ENCODE measurements around the gene EHBP1. TPM values are rescaled to one million over a fixed set of nuclear protein-coding genes. Genes with fewer than 3 reads are reported as not detected.

Gene EHBP1
- total and polyA plus RNA-seq, 2 donors (not counting 3 experiments of a cell fraction or from before 2014, with no cell fraction given) = 8.4 to 34.8 TPM

GRCh38 chr2:62992561-62992960, 287.0 kb downstream of the EHBP1 start:
- TF ChIP-seq MAX (IDR thresholded peaks at IDR 0.05; ENCODE audit: insufficient read depth, insufficient read length) = no peak
- dilution Hi-C loops (cut with MboI; ENCODE audit: extremely low pct_ligation_motif_present, low sequenced_read_pairs) = no loop called here
- DNase-seq (ENCODE audit: low read depth, low spot score) (no peak), FAIRE-seq (no peak)
- H4K20me1 ChIP-seq (replicated peaks; ENCODE audit: control insufficient read depth, extremely low read depth, insufficient read depth, low read length) = no peaks in the 10 kb centered on the region
- intact Hi-C loops (cut with micrococcal nuclease) = no loop called here
- no peaks in the 10 kb centered on the region for H3K4me1 ChIP-seq (ENCODE audit: control insufficient read depth, extremely low read depth, insufficient read depth, low read length)
- H3K27ac ChIP-seq (ENCODE audit: insufficient read depth, low read depth, low read length) = no peak overlapping the region
- ChIA-PET POLR2A (no interaction called here), CTCF (interaction anchor here (1.2 to 2.5 kb wide), 3 partner anchors 13 to 29 kb away, joined by 3 to 5 read pairs (median 3); no protein-coding TSS in a partner anchor)
- H3K9me1 ChIP-seq (replicated peaks; ENCODE audit: control insufficient read depth, extremely low read depth, insufficient read depth, low read length) = no peaks in the 10 kb centered on the region
- no peak overlapping the region for H3K4me2 ChIP-seq (ENCODE audit: insufficient read depth, low read length)
- no peak overlapping the region for H2AFZ ChIP-seq (ENCODE audit: low read depth, low read length)
- no peak overlapping the region for H3K4me3 ChIP-seq (replicated peaks in 1 of 3; ENCODE audit: insufficient read depth in 1 of 3, low read depth in 1 of 3, low read length in 3 of 3)
- no peak overlapping the region for H3K9ac ChIP-seq (replicated peaks; ENCODE audit: extremely low read depth, insufficient read depth, low read length)
- no TSS peak for BruUV-seq (replicated peaks)
- H3K36me3 ChIP-seq (ENCODE audit: control insufficient read depth in 2 of 2, extremely low read depth in 1 of 2, insufficient read depth in 2 of 2, low read length in 2 of 2) = peaks cover 0 to 2% of the 10 kb centered on the region in 2 experiments
- H3K9me3 ChIP-seq (replicated peaks; ENCODE audit: control insufficient read depth, insufficient read depth, low read length) = no peaks in the 10 kb centered on the region
- H3K79me2 ChIP-seq (ENCODE audit: control insufficient read depth, insufficient read depth, low read length) = no peaks in the 10 kb centered on the region
- no peaks in the 10 kb centered on the region for H3K27me3 ChIP-seq (ENCODE audit: control insufficient read depth in 2 of 2, insufficient read depth in 2 of 2, low read length in 2 of 2)

- no peak overlapping the region for H3K4me2 ChIP-seq (ENCODE audit: insufficient read depth, low read length)
- H3K27me3 ChIP-seq (ENCODE audit: control insufficient read depth in 2 of 2, insufficient read depth in 2 of 2, low read length in 2 of 2) = no peaks in the 10 kb centered on the region
- H2AFZ ChIP-seq (ENCODE audit: low read depth, low read length) = no peak overlapping the region
- ChIA-PET POLR2A (no interaction called here), CTCF (interaction anchor here (0.8 to 1.4 kb wide), 3 partner anchors 14 to 49 kb away, joined by 3 to 4 read pairs (median 3); no protein-coding TSS in a partner anchor)
- H3K9ac ChIP-seq (replicated peaks; ENCODE audit: extremely low read depth, insufficient read depth, low read length) = no peak overlapping the region
- TF ChIP-seq FOS (IDR thresholded peaks at IDR 0.05; ENCODE audit: borderline replicate concordance, insufficient read depth, low read length) = no peak
- no peak for TF ChIP-seq CTCF (IDR thresholded peaks at IDR 0.05; ENCODE audit: extremely low read depth in 1 of 2, insufficient read depth in 1 of 2, low read depth in 1 of 2, low read length in 2 of 2)
- TF ChIP-seq POLR2AphosphoS5 (IDR thresholded peaks at IDR 0.05; ENCODE audit: insufficient read depth, low read depth, low read length) = no peak
- no peak for TF ChIP-seq MAX (IDR thresholded peaks at IDR 0.05; ENCODE audit: insufficient read depth, insufficient read length)
- TF ChIP-seq POLR2A (IDR thresholded peaks at IDR 0.05; ENCODE audit: low read depth, low read length) = no peak
- TF ChIP-seq MYC (IDR thresholded peaks at IDR 0.05; ENCODE audit: low read depth, low read length) = no peak
- no peak for TF ChIP-seq EZH2 (IDR thresholded peaks at IDR 0.05; ENCODE audit: borderline replicate concordance, low read depth, low read length, severe bottlenecking)
- no peak for TF ChIP-seq GATA2 (IDR thresholded peaks at IDR 0.05; ENCODE audit: insufficient read depth, insufficient read length, low read depth, low read length)
- TF ChIP-seq JUN (IDR thresholded peaks at IDR 0.05; ENCODE audit: borderline replicate concordance, insufficient read depth, insufficient read length, low read depth) = no peak
- H3K27ac ChIP-seq (ENCODE audit: insufficient read depth, low read depth, low read length) = no peak overlapping the region
- H3K9me1 ChIP-seq (replicated peaks; ENCODE audit: control insufficient read depth, extremely low read depth, insufficient read depth, low read length) = no peaks in the 10 kb centered on the region
- BruUV-seq (replicated peaks) = no TSS peak
- H3K4me1 ChIP-seq (ENCODE audit: control insufficient read depth, extremely low read depth, insufficient read depth, low read length) = peaks cover 6% of the 10 kb centered on the region
- H4K20me1 ChIP-seq (replicated peaks; ENCODE audit: control insufficient read depth, extremely low read depth, insufficient read depth, low read length) = no peaks in the 10 kb centered on the region
- dilution Hi-C loops (cut with MboI; ENCODE audit: extremely low pct_ligation_motif_present, low sequenced_read_pairs) (no loop called here), intact Hi-C loops (cut with micrococcal nuclease) (no loop called here)
- H3K9me3 ChIP-seq (replicated peaks; ENCODE audit: control insufficient read depth, insufficient read depth, low read length) = no peaks in the 10 kb centered on the region
- no peaks in the 10 kb centered on the region for H3K79me2 ChIP-seq (ENCODE audit: control insufficient read depth, insufficient read depth, low read length)
- no peak overlapping the region for H3K4me3 ChIP-seq (replicated peaks in 1 of 3; ENCODE audit: insufficient read depth in 1 of 3, low read depth in 1 of 3, low read length in 3 of 3)
- peaks cover 0 to 2% of the 10 kb centered on the region in 2 experiments for H3K36me3 ChIP-seq (ENCODE audit: control insufficient read depth in 2 of 2, extremely low read depth in 1 of 2, insufficient read depth in 2 of 2, low read length in 2 of 2)
- DNase-seq (ENCODE audit: low read depth, low spot score) (no peak), FAIRE-seq (no peak)
These were observed 288.7 kb downstream of the EHBP1 start for GRCh38 chr2:62994206-62994605.
